Activated CD4-positive, alpha-beta T cell treated with anti-CD3 and anti-CD28 coated beads for 4 hours (primary cell): Measurements from ENCODE around the gene HOMER1.
"Not testable (repeated sequence)": the region's sequence is repeated elsewhere in the genome, so short reads cannot be mapped to it uniquely, and the experiment has no call there.

Experiments used
- DNase-seq, 2 donors: peaks; one replicate each; pipeline ENCODE4 v3.0.0-alpha.2; 2020

HOMER1 gene

DNA sequence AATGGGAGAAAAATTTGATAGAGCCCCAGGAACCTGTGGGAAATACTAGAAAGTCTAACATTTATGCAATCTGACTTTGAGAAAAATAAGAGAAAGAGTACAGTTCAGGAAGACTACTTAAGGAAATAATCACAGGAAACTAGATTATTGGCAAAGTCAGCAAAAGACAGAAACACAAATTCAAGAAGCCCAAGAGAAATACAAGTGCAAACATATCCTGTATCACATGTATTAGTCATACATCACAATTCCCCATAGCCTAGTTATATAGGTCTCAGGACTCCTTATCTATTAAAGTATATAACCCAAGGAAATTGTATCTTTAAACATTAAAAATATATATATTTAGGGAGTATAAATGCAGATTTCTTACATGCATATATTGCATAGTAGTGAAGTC lies 100.8 kb downstream of the HOMER1 start:
- no peak for DNase-seq

GRCh38 chr5:79408028-79408427 lies 105.9 kb downstream of the HOMER1 start:
- no peak for DNase-seq

GRCh38 chr5:79407591-79407990 lies 106.3 kb downstream of the HOMER1 start:
- DNase-seq: no peak

- no peak for DNase-seq
Measured at GRCh38 chr5:79401216-79401615, 112.7 kb downstream of the HOMER1 start.

GRCh38 chr5:79399046-79399445 lies 114.9 kb downstream of the HOMER1 start:
- no peak for DNase-seq

- DNase-seq: no peak
Measured at GRCh38 chr5:79397080-79397479, 116.9 kb downstream of the HOMER1 start.

DNA sequence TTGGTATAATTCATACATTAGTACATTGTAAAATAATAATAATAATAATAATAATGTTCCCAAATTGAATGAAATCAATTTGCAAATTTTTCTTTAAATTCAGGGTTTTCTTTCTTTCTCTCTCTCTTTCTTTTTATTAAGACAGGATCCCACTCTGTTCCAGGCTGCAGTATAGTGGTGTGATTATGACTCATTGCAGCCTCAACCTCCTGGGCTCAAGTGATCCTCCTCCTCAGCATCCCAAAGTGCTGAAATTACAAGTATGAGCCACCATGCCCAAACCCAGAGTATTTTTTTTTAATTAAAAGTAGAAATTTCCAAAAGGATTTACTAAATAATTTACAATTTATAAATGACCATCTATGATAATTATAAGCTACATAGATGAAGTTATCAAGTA lies 117.7 kb downstream of the HOMER1 start:
- DNase-seq: no peak

GRCh38 chr5:79395296-79395695 lies 118.6 kb downstream of the HOMER1 start:
- no peak for DNase-seq

DNA sequence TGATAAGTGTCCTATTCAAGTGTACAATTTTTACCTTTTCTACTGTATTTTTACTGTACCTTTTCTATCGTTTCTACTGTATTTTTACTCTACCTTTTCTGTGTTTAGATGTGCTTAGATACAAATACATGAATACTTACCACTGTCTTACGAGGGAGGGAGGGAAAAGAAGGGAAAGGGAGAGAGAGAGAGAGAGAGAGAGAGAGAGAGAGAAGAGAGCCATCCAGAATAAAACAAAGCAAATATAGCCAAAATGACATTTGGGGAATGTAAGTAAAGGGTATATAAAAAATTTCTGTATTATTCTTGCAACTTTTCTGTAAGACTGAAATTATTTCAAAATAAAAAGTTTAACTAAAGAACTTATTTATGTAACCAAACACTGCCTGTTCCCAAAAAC lies 121.2 kb downstream of the HOMER1 start:
- no peak for DNase-seq

- DNase-seq: no peak
Measured at GRCh38 chr5:79386679-79387078, 127.3 kb downstream of the HOMER1 start.

DNA sequence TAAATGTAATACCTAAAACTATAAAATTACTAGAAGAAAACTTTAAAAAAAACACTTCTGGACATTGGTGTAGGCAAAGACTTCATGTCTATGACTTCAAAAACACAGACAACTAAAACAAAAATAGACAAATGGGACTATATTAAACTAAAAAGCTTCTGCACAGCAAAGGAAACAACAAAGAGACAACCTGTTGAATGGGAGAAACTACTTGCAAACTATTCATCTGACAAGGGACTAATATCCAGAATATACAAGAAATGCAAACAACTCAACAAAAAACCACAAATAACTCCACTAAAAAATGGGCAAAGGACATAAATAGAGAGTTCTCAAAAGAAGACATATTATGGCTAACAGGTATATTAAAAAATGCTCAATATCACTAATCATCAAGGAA lies 128.8 kb downstream of the HOMER1 start:
- DNase-seq: not testable (repeated sequence)

DNA sequence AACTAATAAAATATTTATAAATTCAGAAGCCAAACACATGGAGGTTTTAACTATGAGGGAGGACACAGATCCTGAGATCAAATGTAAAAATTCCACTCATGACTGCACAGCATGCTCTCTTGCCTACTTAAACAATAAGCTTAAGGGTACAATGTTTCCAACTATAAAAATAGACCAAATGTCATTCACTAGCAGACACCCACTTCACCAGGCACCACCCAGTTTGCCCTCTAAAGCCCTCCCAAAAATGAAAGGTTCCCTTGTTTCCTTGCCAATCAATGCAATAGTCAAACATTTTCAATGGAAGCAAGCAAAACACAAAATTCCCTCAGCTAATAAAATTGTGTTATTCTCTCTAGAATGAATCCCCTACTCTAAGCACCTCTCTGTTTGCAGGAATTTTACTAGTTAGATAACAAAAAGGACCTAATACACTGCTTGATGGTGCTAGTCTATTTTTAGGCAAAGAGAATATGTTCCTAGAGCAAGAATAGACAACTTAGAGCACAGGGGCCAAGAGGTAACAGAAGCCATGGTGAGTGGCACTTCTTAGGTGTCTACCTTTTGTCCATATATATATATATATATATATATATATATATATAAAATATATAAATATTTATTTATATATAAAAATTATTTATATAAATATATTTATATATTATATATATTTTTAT lies 135.3 kb downstream of the HOMER1 start:
- no peak for DNase-seq

- no peak for DNase-seq
Measured at GRCh38 chr5:79357398-79357797, 156.5 kb downstream of the HOMER1 start.

DNA sequence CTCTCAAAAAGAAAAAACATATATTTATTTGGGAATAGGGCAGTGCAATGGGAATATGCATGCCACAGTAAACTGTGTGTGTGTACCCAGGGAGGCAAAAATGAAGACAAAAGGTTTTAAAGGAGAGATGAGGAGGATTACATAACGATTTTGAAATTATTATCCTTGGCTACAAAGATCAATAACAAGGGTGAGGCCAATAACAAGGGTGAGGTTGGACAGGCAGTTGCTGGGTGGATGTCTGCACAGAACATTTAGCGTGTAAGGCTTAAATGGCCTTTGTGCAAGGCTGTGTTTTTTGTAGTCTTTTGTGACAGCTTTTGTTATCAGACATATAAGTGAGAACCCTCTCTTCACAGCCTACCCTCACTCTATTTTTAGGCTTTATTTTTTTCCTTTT lies 164.1 kb downstream of the HOMER1 start:
- no peak for DNase-seq

DNA sequence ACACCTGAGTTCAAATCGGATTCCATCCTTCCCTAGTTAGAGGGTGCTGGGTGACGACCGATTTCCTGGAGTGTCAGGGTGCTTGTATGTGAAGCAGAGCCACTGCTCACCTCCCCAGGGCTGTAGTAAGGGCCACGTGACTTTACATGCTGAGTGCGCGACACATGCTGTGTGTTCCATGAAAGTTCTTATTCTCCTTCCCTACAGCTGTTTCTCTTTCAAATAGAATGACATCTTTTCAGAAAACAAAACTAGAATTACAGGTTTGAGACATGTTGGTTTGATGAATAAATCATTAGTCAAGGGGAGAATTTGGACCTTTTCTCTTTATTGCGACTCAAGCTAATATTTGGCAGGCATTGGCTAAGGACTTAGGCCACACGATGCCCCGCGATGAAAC lies 164.9 kb downstream of the HOMER1 start:
- DNase-seq: no peak

DNA sequence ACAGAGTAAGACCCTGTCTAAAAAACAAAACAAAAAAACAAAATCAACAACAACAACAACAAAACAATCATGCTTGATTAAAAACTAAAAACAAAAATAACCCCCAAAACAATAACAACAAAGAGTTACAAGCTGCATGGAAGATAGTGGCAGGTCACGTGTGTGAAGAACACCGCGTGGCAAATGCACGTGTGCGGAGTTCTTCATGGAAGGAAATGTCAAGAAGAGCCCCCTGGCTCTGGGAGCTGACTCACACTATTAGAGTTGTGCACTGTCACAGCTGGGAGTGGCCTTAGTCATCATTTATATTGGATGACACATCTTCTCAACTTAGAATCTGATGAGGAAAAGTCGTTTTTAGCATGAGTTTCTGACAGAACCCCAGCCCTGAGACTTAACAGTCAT lies 167.5 kb downstream of the HOMER1 start:
- DNase-seq: no peak

- no peak for DNase-seq
Measured at GRCh38 chr5:79333852-79334557, 179.9 kb downstream of the HOMER1 start.

- no peak for DNase-seq
Measured at GRCh38 chr5:79330071-79330470, 183.9 kb downstream of the HOMER1 start.

DNA sequence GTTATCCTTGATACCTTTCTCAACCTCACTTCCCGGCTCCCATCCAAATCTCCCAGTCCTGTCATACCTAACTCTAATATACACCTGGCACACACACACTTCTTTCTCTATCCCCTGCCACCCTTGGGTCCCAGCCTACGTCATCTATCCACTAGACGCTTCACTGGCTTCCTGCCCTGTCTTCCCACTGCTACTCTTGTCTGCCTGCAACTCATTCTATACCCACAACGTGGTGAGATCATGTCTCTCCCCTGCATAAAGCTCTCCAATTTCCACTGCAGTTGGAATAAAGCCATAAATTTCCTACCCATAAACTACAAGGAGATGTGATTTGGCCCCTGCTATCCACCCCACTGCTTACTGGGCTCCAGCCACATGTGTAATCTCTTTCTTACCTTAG lies 184.5 kb downstream of the HOMER1 start:
- DNase-seq: no peak
